Activated naive CD4-positive, alpha-beta T cell (primary cell): ENCODE results near the gene RAB40C.

Experiments used
- DNase-seq, 4 experiments: peaks; one replicate each; lab custom pipeline; 2025; lab: John Stamatoyannopoulos, UW

Gene RAB40C

GRCh38 chr16:632486-633335 lies 42.8 kb downstream of the RAB40C start:
- no peak for DNase-seq

DNA sequence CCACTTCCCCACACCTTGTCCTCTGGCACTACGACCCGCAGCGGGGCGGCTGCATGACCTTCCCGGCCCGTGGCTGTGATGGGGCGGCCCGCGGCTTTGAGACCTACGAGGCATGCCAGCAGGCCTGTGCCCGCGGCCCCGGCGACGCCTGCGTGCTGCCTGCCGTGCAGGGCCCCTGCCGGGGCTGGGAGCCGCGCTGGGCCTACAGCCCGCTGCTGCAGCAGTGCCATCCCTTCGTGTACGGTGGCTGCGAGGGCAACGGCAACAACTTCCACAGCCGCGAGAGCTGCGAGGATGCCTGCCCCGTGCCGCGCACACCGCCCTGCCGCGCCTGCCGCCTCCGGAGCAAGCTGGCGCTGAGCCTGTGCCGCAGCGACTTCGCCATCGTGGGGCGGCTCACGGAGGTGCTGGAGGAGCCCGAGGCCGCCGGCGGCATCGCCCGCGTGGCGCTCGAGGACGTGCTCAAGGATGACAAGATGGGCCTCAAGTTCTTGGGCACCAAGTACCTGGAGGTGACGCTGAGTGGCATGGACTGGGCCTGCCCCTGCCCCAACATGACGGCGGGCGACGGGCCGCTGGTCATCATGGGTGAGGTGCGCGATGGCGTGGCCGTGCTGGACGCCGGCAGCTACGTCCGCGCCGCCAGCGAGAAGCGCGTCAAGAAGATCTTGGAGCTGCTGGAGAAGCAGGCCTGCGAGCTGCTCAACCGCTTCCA lies 43.6 kb downstream of the RAB40C start:
- DNase-seq: no peak

DNA sequence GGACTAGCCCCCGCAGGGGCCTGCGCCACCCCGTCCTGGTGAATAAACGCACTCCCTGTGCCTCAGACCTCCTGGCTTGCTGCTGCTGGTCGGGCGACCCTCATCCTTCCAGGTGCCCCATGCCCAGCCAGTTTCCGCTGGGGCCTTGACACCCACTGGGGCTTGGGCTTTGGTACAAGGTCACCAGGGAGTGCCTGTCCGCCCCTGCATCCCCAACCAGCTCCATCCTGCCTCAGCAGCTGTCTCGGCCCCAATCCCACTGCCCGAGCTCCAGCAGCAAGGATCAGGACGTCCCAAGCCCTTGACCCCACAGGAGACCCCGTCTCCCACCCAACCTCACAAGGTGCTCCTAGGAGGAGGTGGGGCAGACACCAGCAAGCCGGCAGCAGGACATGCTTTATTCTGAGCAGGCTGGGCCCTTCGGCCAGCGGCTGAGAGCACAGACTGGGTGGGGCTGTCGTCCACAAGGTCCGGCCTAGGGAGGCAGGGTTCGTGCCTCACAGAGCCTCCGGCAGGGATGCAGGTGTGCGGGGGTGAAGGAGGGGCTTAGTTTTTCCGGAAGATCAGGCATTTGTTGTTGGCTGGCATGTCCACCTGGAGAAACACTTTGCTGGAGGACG lies 44.3 kb downstream of the RAB40C start:
- no peak for DNase-seq

DNA sequence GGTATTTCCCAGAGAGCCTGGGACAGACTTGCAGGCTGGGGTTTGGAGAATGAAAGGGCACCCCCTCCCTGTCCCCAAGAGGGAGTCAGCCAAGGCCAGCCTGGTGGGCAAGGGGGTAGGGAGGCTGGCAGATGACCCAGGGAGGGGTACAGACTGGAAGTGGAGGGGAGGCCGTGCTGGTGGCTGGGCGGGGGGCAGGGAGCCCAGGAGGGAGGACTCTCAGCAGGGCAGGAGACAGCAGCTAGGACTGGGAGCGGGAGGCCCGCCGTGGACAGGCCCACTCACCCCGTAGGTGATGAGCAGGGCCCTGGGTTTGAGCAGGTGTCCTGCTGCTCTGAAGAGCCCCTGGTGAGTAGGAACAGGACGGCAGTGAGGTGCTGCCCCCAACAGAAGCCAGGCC lies 45.1 kb downstream of the RAB40C start:
- no peak for DNase-seq

- DNase-seq: peak in 1 of 4 experiments; percentile 33
Measured at GRCh38 chr16:635573-636205, 45.8 kb downstream of the RAB40C start.

DNA sequence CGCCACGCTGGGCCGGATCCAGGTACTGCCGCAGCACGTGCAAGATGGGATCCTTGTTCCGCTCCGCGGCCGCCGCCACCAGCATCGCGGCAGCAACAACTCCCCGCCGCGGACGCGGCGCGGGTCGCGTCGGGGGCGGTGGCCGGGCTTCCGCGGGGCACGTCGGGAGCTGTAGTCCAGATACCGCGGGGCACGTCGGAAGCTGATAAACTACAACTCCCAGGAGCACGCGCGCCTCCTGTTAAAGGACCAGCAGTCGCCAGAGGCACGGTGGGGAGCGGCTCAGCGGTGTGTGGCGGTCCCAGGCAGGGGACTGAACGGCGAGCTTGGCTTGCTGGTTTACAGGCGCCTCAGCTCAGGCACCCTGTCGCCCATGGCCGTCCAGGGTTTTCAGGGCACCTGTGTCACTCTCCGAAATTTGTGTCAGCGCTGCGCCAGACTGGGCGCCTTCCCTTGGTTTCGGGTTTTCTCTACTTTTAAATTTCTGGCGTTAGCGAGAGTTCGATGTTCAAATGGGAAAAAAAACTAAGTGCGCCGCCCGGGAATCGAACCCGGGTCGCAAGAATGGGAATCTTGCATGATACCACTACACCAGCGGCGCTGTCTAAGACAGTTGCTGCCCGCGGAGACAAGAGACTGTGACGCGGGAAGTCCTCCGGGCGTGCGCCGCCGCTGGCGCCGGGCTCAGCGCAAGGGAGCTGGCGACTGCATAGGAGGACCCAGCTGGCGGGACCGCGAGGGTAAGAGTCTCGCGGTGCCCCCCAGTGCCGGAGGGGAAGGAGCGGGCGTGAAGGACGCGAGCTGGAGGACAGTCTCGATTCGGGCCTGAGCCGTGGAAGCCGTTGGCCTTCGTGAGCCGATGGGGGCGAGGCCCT lies 46.6 kb downstream of the RAB40C start, which contains the start of gene METTL26:
METTL26 (minus strand) TSS at position 100 of the 875 bp plus-strand sequence; CDS start at position 85, 15 bp downstream.
- peak; percentile 89 to 99 (median 94) for DNase-seq

DNA sequence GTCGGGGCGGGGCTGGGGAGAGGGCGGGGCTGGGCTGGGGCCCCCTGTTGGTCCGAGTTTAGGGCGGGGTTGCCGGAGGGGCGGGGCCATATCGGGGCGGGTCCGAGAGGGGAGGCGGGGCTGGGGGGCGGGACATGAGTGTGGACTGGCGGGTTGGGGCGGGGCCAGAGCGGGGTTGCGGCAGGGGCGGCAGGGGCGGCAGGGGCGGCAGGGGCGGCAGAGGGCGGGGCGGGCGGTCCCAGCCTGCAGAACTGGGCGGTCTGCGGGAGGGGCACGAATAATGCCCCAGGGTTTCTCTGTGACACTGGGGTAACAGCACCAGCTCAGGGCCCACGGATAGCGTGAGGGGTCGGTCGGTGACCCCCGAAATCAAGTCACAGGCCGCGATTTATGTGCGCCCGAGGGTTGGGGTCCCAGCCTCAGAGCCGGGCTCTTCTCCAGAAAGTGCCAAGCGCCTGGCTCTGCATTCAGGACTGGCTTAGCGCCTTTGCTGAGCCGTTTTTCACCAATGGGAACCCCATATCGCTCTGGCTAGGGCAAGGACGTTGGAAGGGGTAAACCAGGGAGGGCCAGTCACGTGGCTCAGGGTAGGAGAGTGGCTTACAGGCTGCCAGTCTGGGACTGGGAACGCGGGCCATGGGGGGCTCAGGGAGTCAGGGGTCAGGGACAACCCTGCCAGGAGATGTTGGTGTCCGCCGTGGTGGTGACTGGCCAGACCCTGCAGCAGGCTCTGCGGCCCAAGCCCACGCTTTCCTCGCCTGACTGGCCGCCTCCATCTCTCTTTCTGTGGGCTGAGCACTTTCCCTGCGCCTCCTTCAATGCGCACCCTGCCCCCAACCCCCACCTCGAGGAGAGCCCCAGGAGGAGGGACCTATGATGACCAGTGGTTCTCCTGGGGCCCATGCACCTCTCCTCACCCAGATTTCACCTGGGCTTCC lies 47.5 kb downstream of the RAB40C start:
- peak; percentile 89 to 98 (median 92) for DNase-seq

DNA sequence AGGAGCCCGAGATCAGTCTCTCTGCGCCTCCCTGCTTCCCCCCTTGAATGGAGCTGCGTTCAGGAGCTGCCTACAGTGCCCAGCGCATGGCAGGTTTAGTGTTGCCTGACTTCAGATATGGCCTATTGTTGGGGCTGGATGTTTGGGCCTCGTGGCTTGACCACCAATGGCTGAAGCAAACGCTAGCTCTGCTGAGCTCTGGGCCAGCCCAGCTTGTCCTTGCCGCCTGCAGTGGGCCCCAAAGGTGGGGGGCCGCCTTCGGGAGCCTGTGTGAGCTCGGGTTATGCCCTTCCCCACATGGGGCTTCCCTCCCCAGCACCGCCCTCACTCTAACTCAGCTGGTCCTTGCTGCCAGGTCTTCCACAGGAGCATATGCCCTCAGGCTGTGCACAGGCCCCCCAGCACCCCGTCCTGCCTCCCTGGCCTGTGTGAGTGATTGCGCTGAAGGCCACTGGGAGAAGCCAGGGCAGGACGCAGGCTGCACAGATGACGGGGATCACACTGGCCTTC lies 48.2 kb downstream of the RAB40C start:
- DNase-seq: no peak

- no peak for DNase-seq
Measured at GRCh38 chr16:638836-639235, 49.0 kb downstream of the RAB40C start.

DNA sequence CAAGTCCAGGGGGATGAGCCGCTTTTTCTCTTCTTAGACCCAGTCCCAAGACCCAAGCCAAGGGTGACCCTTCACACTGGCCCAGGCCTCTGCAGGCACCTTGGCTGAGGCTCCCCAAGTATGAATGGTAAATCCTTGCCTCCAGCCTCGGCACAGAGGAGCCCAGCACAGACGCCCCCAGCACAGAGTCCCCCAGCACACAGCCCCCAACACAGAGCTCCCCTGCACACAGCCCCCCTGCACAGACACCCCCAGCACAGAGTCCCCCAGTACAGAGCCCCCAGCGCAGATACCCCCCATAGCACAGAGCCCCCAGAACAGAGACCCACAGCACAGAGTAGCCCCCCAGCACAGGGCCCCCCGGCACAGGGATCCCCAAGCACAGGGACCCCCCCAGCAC lies 50.7 kb downstream of the RAB40C start:
- DNase-seq: no peak

GRCh38 chr16:641326-642188 lies 51.7 kb downstream of the RAB40C start, which contains the start of gene MCRIP2:
Gene MCRIP2, plus strand, starts transcription at chr16:641828. Its CDS starts 164 bp downstream, at chr16:641992.
- DNase-seq: peak in 1 of 4 experiments; percentile 51

GRCh38 chr16:642189-643049 lies 52.6 kb downstream of the RAB40C start:
- DNase-seq: no peak

GRCh38 chr16:643050-643368 lies 53.1 kb downstream of the RAB40C start:
- DNase-seq: no peak

DNA sequence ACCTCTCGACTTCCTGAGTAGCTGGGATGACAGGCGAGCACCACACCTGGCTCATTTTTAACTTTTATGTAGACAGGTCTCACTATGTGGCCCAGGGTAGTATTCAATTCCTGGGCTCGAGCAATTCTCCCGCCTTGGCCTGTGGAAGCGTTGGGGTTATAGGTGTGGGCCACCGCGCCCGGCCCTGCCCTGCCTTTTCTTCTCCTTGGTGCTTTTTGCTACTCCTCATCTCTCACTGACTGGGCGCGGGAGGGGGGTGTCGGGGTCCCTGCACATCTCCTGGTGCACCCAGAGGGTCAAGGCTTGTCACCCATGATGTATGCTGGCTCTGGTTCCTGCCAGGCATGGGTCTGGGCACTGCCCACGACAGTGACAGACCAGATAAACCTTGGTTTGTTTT lies 54.7 kb downstream of the RAB40C start:
- no peak for DNase-seq

DNA sequence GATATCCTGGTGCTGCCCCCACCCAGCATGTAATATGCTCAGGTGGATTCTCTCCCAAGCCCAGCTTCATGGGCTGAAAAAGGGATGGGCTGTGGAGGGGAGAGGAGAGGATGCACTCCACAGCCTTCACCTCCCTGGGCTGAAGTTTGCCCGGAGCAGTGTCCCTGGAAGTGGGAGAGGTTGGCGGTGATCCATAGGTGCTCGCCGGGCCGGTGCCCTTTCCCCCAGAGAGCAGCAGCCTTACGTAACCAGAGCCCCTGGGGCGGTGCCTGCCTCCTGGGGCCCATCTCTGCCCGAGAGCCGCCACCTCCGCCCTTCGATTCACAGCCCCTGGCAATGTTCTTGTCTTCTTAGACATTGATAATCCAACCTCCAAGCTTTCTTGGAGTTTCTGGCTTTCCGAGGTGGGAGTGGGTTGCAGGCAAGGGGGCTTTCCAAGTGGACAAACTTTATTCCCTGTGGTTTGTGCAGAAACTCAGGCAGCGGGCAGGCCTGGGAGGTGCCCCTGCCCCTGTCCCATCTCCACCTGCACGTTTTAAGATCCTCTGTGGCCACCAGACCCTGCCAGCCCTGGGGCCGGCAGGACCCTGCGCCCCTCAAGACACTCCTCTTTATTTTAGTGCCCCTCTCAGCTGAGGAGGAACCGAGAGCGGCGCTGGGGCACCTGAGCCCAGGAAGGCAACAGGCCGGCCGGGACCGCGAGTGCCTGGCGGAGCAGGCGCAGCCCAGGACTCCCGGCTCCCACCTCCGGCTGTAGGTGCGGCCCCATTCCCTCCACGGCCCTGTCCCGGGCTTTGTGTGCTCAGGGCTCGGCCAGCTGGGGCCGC lies 56.2 kb downstream of the RAB40C start:
- no peak for DNase-seq

- DNase-seq: no peak
Measured at GRCh38 chr16:646679-647172, 56.9 kb downstream of the RAB40C start.
